Activated CD4-positive, alpha-beta T cell treated with anti-CD3 and anti-CD28 coated beads, Interleukin-2, amount 50 U/mL, for 48 hours (primary cell): Measurements from ENCODE around the gene DLGAP4.
"Not testable (repeated sequence)": the region's sequence is repeated elsewhere in the genome, so short reads cannot be mapped to it uniquely, and the experiment has no call there.

Experiments
- DNase-seq, 2 experiments: peaks; one replicate each; pipeline ENCODE4 v3.0.0-alpha.2; 2020

DLGAP4 gene

GRCh38 chr20:36460648-36461599 is 154.8 kb downstream of the DLGAP4 start:
- DNase-seq: peak; percentile 87 to 89

- peak; percentile 43 to 47 for DNase-seq
Measured at GRCh38 chr20:36461600-36462439, 155.7 kb downstream of the DLGAP4 start.

GRCh38 chr20:36462440-36463211 is 156.5 kb downstream of the DLGAP4 start:
- peak in 1 of 2 experiments; percentile 20 for DNase-seq

GRCh38 chr20:36463212-36464061 is 157.3 kb downstream of the DLGAP4 start:
- DNase-seq: no peak

- DNase-seq: peak; percentile 61 to 70
Measured at GRCh38 chr20:36465109-36466080, 159.3 kb downstream of the DLGAP4 start.

GRCh38 chr20:36466089-36466488 is 159.9 kb downstream of the DLGAP4 start:
- peak in 1 of 2 experiments; percentile 29 for DNase-seq

GRCh38 chr20:36467076-36467999 is 161.2 kb downstream of the DLGAP4 start:
- DNase-seq: peak; percentile 45 to 54

GRCh38 chr20:36468149-36469000 is 162.2 kb downstream of the DLGAP4 start:
- no peak for DNase-seq

- DNase-seq: no peak
Measured at GRCh38 chr20:36469973-36470372, 163.8 kb downstream of the DLGAP4 start.

GRCh38 chr20:36471885-36472636 is 165.9 kb downstream of the DLGAP4 start:
- DNase-seq: no peak

- peak; percentile 35 to 49 for DNase-seq
Measured at GRCh38 chr20:36472637-36473090, 166.5 kb downstream of the DLGAP4 start.

- DNase-seq: no peak
Measured at GRCh38 chr20:36473164-36473563, 167.0 kb downstream of the DLGAP4 start.

GRCh38 chr20:36474563-36474962 is 168.4 kb downstream of the DLGAP4 start:
- DNase-seq: no peak

GRCh38 chr20:36475054-36475453 is 168.9 kb downstream of the DLGAP4 start:
- not testable (repeated sequence) for DNase-seq

- DNase-seq: no peak
Measured at GRCh38 chr20:36477475-36477874, 171.3 kb downstream of the DLGAP4 start.

GRCh38 chr20:36478137-36478905 is 172.2 kb downstream of the DLGAP4 start:
- DNase-seq: no peak

GRCh38 chr20:36479938-36480337 is 173.8 kb downstream of the DLGAP4 start:
- no peak for DNase-seq
